Esophagus squamous epithelium (tissue), 5 donors: Measurements from ENCODE around the gene ESYT1. TPM values are rescaled to one million over a fixed set of nuclear protein-coding genes. Genes with fewer than 3 reads are reported as not detected.

Experiments
- DNase-seq: peaks from one replicate; lab custom pipeline; 2025; lab: John Stamatoyannopoulos, UW
- H3K27ac ChIP-seq, 4 donors: fragments of 200-600 bp; sonication (generic); one replicate each; pipeline ENCODE4 v1.5.1; 2016 to 2019; ENCODE audit warnings: mild to moderate bottlenecking in 1 of 4
- H3K27me3 ChIP-seq, 4 donors: fragments of 200-600 bp; sonication (generic); 1 replicate in 3 of 4; 2 replicates in 1 of 4; pipeline versions ENCODE4 v1.5.1 to v1.6.0; 2017 to 2021; ENCODE audit warnings: antibody characterized with exemption in 1 of 4
- H3K36me3 ChIP-seq, 3 donors: fragments of 200-600 bp; sonication (generic); one replicate each; pipeline ENCODE4 v1.5.1; 2016 to 2019
- H3K4me1 ChIP-seq, 3 donors: fragments of 200-600 bp; sonication (generic); one replicate each; pipeline ENCODE4 v1.5.1; 2017 to 2019
- H3K4me3 ChIP-seq, 4 donors: fragments of 200-600 bp; sonication (generic); 1 replicate in 3 of 4; 2 replicates in 1 of 4; pipeline ENCODE4 v1.5.1; 2016 to 2019; ENCODE audit warnings: mild to moderate bottlenecking in 2 of 4, moderate library complexity in 1 of 4
- H3K9me3 ChIP-seq, 3 donors: fragments of 200-600 bp; sonication (generic); one replicate each; pipeline ENCODE4 v1.5.1; 2016 to 2019
- POLR2A ChIP-seq, 4 donors: fragments of 450-650 bp; IDR thresholded peaks; one replicate each; pipeline ENCODE4 v1.6.1; 2017; ENCODE audit warnings: antibody characterized with exemption in 4 of 4, mild to moderate bottlenecking in 4 of 4, moderate library complexity in 3 of 4
- WGBS, 2 donors: methylation state at CpG; one replicate each; pipeline ENCODE4 v1.1.5; 2018; 5-methylcytosine and 5-hydroxymethylcytosine counted together
- intact Hi-C: fragments of 100-400 bp; cut with DNase I; formaldehyde crosslinking; loops from one replicate; pipeline ENCODE4 v1.15.0; 2022
- total RNA-seq, 4 donors: library from RNA; depleted of rRNA; stranded (reverse); fragments of >200 nt; gene quantifications; one replicate each; pipeline ENCODE4 v1.1.0, GENCODE V29; 2016
- TF ChIP-seq, protein P1 (sequence below), 6 experiments: fragments of 450-650 bp in 4 of 6; fragments of 200-600 bp in 2 of 6; sonication (generic) in 2 of 6; IDR thresholded peaks; one replicate each; pipeline ENCODE4 v1.5.1; 2016 to 2019; ENCODE audit warnings: antibody characterized with exemption in 6 of 6, mild to moderate bottlenecking in 4 of 6, moderate library complexity in 4 of 6
- donor health status: DM: yes; HTN: yes; CAD: no.

Gene ESYT1
- total RNA-seq, 4 donors from 2014 or later = 42.6 to 70.8 (median 62.5) TPM

- Histone ChIP-seq H3K27ac (peak overlapping the region in 1 of 4 donors; percentile 99), H3K36me3 (peaks cover 15 to 54% (median 30%) of the 10 kb centered on the region in 3 donors), H3K27me3 (no peaks in the 10 kb centered on the region), H3K4me1 (peaks cover 18 to 38% (median 25%) of the 10 kb centered on the region in 3 donors), H3K4me3 (no peak overlapping the region), H3K9me3 (no peaks in the 10 kb centered on the region)
- TF ChIP-seq, protein P1, sequence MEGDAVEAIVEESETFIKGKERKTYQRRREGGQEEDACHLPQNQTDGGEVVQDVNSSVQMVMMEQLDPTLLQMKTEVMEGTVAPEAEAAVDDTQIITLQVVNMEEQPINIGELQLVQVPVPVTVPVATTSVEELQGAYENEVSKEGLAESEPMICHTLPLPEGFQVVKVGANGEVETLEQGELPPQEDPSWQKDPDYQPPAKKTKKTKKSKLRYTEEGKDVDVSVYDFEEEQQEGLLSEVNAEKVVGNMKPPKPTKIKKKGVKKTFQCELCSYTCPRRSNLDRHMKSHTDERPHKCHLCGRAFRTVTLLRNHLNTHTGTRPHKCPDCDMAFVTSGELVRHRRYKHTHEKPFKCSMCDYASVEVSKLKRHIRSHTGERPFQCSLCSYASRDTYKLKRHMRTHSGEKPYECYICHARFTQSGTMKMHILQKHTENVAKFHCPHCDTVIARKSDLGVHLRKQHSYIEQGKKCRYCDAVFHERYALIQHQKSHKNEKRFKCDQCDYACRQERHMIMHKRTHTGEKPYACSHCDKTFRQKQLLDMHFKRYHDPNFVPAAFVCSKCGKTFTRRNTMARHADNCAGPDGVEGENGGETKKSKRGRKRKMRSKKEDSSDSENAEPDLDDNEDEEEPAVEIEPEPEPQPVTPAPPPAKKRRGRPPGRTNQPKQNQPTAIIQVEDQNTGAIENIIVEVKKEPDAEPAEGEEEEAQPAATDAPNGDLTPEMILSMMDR (IDR thresholded peaks at IDR 0.05) = no peak
- TF ChIP-seq POLR2A (IDR thresholded peaks at IDR 0.05) = no peak
- WGBS, 2 donors = 53 to 72% methylated on average over 2 of the region's 2 CpGs
- DNase-seq = no peak
- intact Hi-C loops = loop anchor here (5.0 kb wide), 1 partner anchor 60 kb away; the partner anchor contains the start of gene ESYT1
Observed at GRCh38 chr12:56186957-56187356, 58.9 kb downstream of the ESYT1 start.

GRCh38 chr12:56188131-56188777 is 60.2 kb downstream of the ESYT1 start:
- WGBS, 2 donors = 6 to 13% methylated on average over 10 of the region's 10 CpGs
- H3K4me1 ChIP-seq = peaks cover 18 to 38% (median 25%) of the 10 kb centered on the region in 3 donors
- peaks cover 15 to 41% (median 19%) of the 10 kb centered on the region in 3 donors for H3K36me3 ChIP-seq
- H3K9me3 ChIP-seq = no peaks in the 10 kb centered on the region
- TF ChIP-seq, protein P1 (IDR thresholded peaks at IDR 0.05) = no peak
- no peak for DNase-seq
- H3K27me3 ChIP-seq = no peaks in the 10 kb centered on the region
- intact Hi-C loops = loop anchor here (5.0 kb wide), 1 partner anchor 61 kb away; the partner anchor contains the start of gene ESYT1
- H3K4me3 ChIP-seq = peak overlapping the region; percentile 78 to 97 (median 90)
- peak overlapping the region; percentile 93 to 99 (median 95) for H3K27ac ChIP-seq

DNA sequence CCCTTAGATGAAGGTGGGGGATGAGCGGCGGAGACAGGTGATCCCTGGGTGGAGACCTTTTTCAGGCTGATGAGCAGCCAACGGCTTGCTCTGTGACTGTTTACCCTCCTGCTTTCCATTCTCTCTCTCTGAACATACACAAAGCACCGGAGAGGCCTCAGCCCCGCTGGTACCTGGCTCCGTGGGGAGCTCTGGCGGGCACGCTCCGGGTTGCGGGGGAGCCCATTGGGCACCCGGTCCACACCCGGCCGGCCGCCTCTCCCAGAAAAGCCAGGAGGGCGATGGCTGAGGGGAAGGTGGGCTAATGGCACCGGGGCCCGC is 60.7 kb downstream of the ESYT1 start:
- WGBS, 2 donors = 0 to 4% methylated on average over 2 to 3 of the region's 17 CpGs
- Histone ChIP-seq H3K4me3 (peak overlapping the region; percentile 78 to 97 (median 90)), H3K36me3 (peaks cover 11 to 36% (median 16%) of the 10 kb centered on the region in 3 donors), H3K27me3 (no peaks in the 10 kb centered on the region), H3K27ac (peak overlapping the region; percentile 93 to 99 (median 95)), H3K4me1 (peaks cover 18 to 38% (median 25%) of the 10 kb centered on the region in 3 donors), H3K9me3 (no peaks in the 10 kb centered on the region)
- TF ChIP-seq, protein P1 (IDR thresholded peaks at IDR 0.05) = no peak
- no peak for TF ChIP-seq POLR2A (IDR thresholded peaks at IDR 0.05)
- intact Hi-C loops = loop anchor here (5.0 kb wide), 1 partner anchor 61 kb away; the partner anchor contains the start of gene ESYT1
- no peak for DNase-seq

GRCh38 chr12:56189099-56189917 is 61.2 kb downstream of the ESYT1 start, which contains the start of gene SMARCC2:
SMARCC2 (minus strand) TSS chr12:56189483; CDS start chr12:56189461, 22 bp downstream.
- Histone ChIP-seq H3K27ac (peak within 1 kb of the TSS; percentile 93 to 99 (median 95)), H3K9me3 (no peaks in the 10 kb centered on the region), H3K27me3 (no peaks in the 10 kb centered on the region), H3K4me3 (peak within 1 kb of the TSS; percentile 78 to 97 (median 90)), H3K36me3 (peaks cover 6 to 30% (median 10%) of the 10 kb centered on the region in 3 donors), H3K4me1 (peaks cover 18 to 38% (median 25%) of the 10 kb centered on the region in 3 donors)
- intact Hi-C loops = loop anchor here (5.0 kb wide), 1 partner anchor 62 kb away; the partner anchor contains the start of gene ESYT1
- peak; percentile 26 for DNase-seq
- WGBS, 2 donors = 1% methylated on average over 13 to 28 of the region's 93 CpGs
- peak in 1 of 4 donors; percentile 13 for TF ChIP-seq POLR2A (IDR thresholded peaks at IDR 0.05)
- TF ChIP-seq, protein P1 (IDR thresholded peaks at IDR 0.05) = peak; percentile 58 to 95 (median 84)
